Measurements from ENCODE around the gene ARHGAP25. TPM values are rescaled to one million over a fixed set of nuclear protein-coding genes. Genes with fewer than 3 reads are reported as not detected.
A peak's percentile ranks its signal among the peaks of the same experiment; 100 is the strongest.

The ARHGAP25 gene
- total and polyA plus RNA-seq, 11 donors = 2.6 to 27.9 (median 4.8) TPM

- WGBS, 4 donors = 83 to 93% (median 90%) methylated on average over 1 of the region's 1 CpG
- H3K4me3 ChIP-seq = no peak overlapping the region
- peaks cover 0 to 5% (median 0%) of the 10 kb centered on the region in 9 donors for H3K27me3 ChIP-seq
- TF ChIP-seq POLR2A (IDR thresholded peaks at IDR 0.05) = no peak
- TF ChIP-seq, protein P1, sequence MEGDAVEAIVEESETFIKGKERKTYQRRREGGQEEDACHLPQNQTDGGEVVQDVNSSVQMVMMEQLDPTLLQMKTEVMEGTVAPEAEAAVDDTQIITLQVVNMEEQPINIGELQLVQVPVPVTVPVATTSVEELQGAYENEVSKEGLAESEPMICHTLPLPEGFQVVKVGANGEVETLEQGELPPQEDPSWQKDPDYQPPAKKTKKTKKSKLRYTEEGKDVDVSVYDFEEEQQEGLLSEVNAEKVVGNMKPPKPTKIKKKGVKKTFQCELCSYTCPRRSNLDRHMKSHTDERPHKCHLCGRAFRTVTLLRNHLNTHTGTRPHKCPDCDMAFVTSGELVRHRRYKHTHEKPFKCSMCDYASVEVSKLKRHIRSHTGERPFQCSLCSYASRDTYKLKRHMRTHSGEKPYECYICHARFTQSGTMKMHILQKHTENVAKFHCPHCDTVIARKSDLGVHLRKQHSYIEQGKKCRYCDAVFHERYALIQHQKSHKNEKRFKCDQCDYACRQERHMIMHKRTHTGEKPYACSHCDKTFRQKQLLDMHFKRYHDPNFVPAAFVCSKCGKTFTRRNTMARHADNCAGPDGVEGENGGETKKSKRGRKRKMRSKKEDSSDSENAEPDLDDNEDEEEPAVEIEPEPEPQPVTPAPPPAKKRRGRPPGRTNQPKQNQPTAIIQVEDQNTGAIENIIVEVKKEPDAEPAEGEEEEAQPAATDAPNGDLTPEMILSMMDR (IDR thresholded peaks at IDR 0.05) = no peak
- H3K9me3 ChIP-seq = no peaks in the 10 kb centered on the region
- DNase-seq = no peak
- H3K27ac ChIP-seq = no peak overlapping the region
- H3K36me3 ChIP-seq = no peaks in the 10 kb centered on the region
- ATAC-seq = no peak
- peaks cover 0 to 17% (median 0%) of the 10 kb centered on the region in 12 donors for H3K4me1 ChIP-seq
- intact Hi-C loops (cut with DNase I) = loop anchor here in 7 of 10 donors (5.0 to 10.0 kb wide), 3 partner anchors 212 to 246 kb away; partner anchors contain the start of genes APLF (in 5 of the 7) and FBXO48 (in 5 of the 7)
Measured at GRCh38 chr2:68710336-68710735, 24.3 kb upstream of the ARHGAP25 start.

GRCh38 chr2:68710756-68711155 is 23.9 kb upstream of the ARHGAP25 start:
- Histone ChIP-seq H3K4me1 (peaks cover 0 to 21% (median 0%) of the 10 kb centered on the region in 12 donors), H3K4me3 (no peak overlapping the region), H3K9me3 (no peaks in the 10 kb centered on the region), H3K36me3 (no peaks in the 10 kb centered on the region), H3K27me3 (peaks cover 0 to 6% (median 0%) of the 10 kb centered on the region in 9 donors), H3K27ac (no peak overlapping the region)
- DNase-seq (no peak), ATAC-seq (no peak)
- intact Hi-C loops (cut with DNase I) = loop anchor here in 7 of 10 donors (5.0 to 10.0 kb wide), 3 partner anchors 212 to 246 kb away; partner anchors contain the start of genes APLF (in 5 of the 7) and FBXO48 (in 5 of the 7)
- TF ChIP-seq, protein P1 (IDR thresholded peaks at IDR 0.05) = no peak
- no peak for TF ChIP-seq POLR2A (IDR thresholded peaks at IDR 0.05)
- WGBS, 4 donors = 83 to 90% (median 88%) methylated on average over 1 of the region's 1 CpG

DNA sequence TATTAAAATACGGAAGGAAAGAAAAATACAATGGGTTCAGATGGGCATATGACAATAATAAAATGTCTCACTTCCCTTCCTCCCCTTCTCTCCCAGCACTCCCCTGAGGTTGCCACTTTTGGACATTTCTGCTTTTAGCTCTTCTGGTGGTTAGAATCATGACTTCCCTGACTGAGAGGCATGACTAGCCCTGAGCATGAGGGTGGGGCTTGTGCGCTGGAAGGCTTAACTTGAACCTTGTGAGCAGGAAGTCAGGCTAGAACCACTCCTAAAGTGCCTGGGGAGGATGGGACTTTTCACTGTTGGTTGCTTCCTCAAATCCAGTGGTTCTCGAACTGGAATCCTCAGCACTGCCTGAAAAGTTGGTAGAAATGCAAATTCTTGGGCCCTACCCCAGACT is 19.7 kb upstream of the ARHGAP25 start:
- peak in 3 of 4 donors; percentile 76 to 95 (median 91) for ATAC-seq
- TF ChIP-seq, protein P1 (IDR thresholded peaks at IDR 0.05) = no peak
- TF ChIP-seq POLR2A (IDR thresholded peaks at IDR 0.05) = no peak
- H3K27ac ChIP-seq = peak overlapping the region in 1 of 12 donors; percentile 88
- peaks cover 0 to 31% (median 0%) of the 10 kb centered on the region in 12 donors for H3K4me1 ChIP-seq
- H3K9me3 ChIP-seq = no peaks in the 10 kb centered on the region
- intact Hi-C loops (cut with DNase I) = loop anchor here in 9 of 10 donors (5.0 to 10.0 kb wide), 5 partner anchors 207 to 253 kb away; partner anchors contain the start of genes APLF (in 5 of the 9) and FBXO48 (in 5 of the 9)
- H3K4me3 ChIP-seq = no peak overlapping the region
- WGBS, 4 donors = 59 to 66% (median 61%) methylated on average over 3 of the region's 3 CpGs
- H3K36me3 ChIP-seq = peaks cover 0 to 4% (median 0%) of the 10 kb centered on the region in 9 donors
- peaks cover 0 to 6% (median 0%) of the 10 kb centered on the region in 9 donors for H3K27me3 ChIP-seq
- peak; percentile 47 to 75 (median 54) for DNase-seq

DNA sequence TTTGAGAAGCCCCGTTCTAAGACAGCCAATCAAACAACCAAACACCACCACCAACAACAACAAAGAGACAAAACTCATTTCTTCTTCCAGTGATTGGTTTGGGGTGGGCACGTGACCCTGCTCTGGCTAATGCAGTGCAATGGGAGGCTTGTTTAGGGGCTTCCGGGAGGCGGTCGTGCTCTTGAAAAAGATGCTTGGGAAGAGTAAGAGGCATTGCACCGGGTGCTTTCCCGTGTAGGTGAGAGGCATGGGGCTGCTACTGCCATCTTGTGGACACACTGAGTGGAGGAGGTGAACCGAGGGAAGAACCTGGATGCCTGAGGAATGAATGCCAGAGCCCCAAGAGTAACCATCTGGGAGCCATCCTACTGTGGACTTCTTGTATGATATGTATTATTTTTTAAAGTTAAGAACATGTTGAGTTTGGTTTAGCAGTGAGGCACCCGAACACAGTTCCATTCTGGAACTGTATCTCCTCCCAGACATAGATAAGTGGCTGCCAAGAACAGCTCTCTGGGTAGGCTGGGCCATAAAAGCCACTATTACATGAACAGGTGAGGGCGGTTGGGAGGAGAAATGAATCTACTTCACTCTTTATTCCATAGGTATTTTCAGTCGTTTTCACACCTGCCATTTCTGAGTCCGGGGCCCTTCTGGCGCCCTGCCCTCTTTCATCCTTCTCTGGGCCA is 19.1 kb upstream of the ARHGAP25 start:
- no peaks in the 10 kb centered on the region for H3K9me3 ChIP-seq
- TF ChIP-seq POLR2A (IDR thresholded peaks at IDR 0.05) = no peak
- TF ChIP-seq, protein P1 (IDR thresholded peaks at IDR 0.05) = peak; percentile 43 to 72 (median 54)
- peaks cover 0 to 6% (median 0%) of the 10 kb centered on the region in 9 donors for H3K27me3 ChIP-seq
- peak overlapping the region in 1 of 12 donors; percentile 88 for H3K27ac ChIP-seq
- WGBS, 4 donors = 49 to 61% (median 51%) methylated on average over 12 to 13 of the region's 13 CpGs
- intact Hi-C loops (cut with DNase I) = loop anchor here (2.0 to 10.0 kb wide), 5 partner anchors 228 to 253 kb away; partner anchors contain the start of genes APLF (in 5 of the 10) and FBXO48 (in 5 of the 10)
- ATAC-seq = peak in 3 of 4 donors; percentile 62 to 71 (median 68)
- DNase-seq = peak in 2 of 5 donors; percentile 49 to 52
- H3K4me3 ChIP-seq = no peak overlapping the region
- H3K36me3 ChIP-seq = peaks cover 0 to 4% (median 0%) of the 10 kb centered on the region in 9 donors
- peaks cover 0 to 35% (median 0%) of the 10 kb centered on the region in 12 donors for H3K4me1 ChIP-seq

Data from heart left ventricle (tissue), 16 donors.